Right ventricle myocardium superior (tissue), 1 donor: ENCODE data around the gene FYB2. TPM values are rescaled to one million over a fixed set of nuclear protein-coding genes. Genes with fewer than 3 reads are reported as not detected.

ENCODE experiments used
- ATAC-seq: fragments of 200-7000 bp; cut with Tn5 transposase; one replicate; pipeline ENCODE4 v1.9.1; 2020; ENCODE audit warnings: mild to moderate bottlenecking; ENCODE audit not compliant: poor library complexity
- DNase-seq: peaks from one replicate; pipeline ENCODE4 v3.0.0-alpha.2; 2020
- intact Hi-C: fragments of 100-400 bp; cut with DNase I; formaldehyde crosslinking; loops from one replicate; pipeline ENCODE4 v1.11.2; 2022
- total RNA-seq: library from RNA; stranded (reverse); fragmentation: NEBNext Ultra II Directional; extraction: Animal tissue kit (Norgen Biotek cat#: 25700); gene quantifications from one replicate; pipeline ENCODE4 v1.2.1, GENCODE V29; 2021
- donor health status: DM: no; HTN: yes; CAD: no; lungs with severe emphysema.

FYB2 gene
- total RNA-seq, 1 donor from 2014 or later = 14.3 TPM

DNA sequence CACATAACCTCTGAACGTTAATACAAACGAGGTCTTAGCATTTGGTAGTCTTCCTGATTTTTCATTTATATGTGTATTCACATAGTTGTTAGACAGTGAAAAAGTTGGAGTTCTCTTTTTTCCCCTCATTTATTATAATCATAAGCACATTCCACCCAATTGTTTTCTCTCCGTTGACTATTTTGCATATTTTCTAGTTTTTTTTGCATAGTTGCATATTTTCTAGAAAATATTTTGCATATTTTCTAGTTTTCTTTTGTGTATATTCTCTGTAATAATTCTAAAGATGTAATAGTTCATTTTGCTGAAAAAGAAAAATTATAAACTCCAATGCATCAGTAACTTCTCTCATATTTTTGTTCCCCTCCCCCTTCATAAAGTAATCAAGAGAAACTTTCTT, 47.5 kb downstream of the FYB2 start:
- ATAC-seq = no peak
- no peak for DNase-seq
- intact Hi-C loops = no loop called here

GRCh38 chr1:56758794-56759193, 60.4 kb downstream of the FYB2 start:
- ATAC-seq (no peak), DNase-seq (no peak)
- intact Hi-C loops = no loop called here

- intact Hi-C loops = no loop called here
- DNase-seq (peak; percentile 39), ATAC-seq (peak; percentile 76)
Measured at GRCh38 chr1:56758135-56758534, 61.1 kb downstream of the FYB2 start.

DNA sequence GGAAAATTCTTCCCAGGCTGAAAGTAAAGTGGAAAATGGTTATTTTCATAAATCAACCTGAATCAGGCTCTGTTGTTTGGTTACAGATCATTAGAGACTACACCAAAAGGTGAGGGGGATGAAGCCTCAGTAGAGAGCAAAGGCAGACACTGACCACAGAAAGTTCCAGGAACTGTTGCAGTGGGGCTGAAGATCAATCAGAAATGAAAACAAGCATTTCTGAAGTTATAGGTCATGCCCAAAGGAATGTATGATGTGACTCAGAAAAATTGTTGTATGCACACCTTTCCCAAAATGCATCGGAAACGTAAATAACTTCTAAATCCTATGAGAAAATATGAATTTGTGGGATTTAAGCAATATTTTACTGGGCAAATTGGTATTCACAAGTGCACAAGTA, 63.3 kb downstream of the FYB2 start:
- ATAC-seq (no peak), DNase-seq (no peak)
- intact Hi-C loops = no loop called here

- no peak for ATAC-seq
- intact Hi-C loops = no loop called here
- DNase-seq = no peak
Measured at GRCh38 chr1:56754708-56755479, 64.3 kb downstream of the FYB2 start.

GRCh38 chr1:56745231-56745630, 74.0 kb downstream of the FYB2 start:
- ATAC-seq (no peak), DNase-seq (no peak)
- intact Hi-C loops = no loop called here

GRCh38 chr1:56728964-56729363, 90.2 kb downstream of the FYB2 start:
- intact Hi-C loops = no loop called here
- ATAC-seq (no peak), DNase-seq (no peak)

DNA sequence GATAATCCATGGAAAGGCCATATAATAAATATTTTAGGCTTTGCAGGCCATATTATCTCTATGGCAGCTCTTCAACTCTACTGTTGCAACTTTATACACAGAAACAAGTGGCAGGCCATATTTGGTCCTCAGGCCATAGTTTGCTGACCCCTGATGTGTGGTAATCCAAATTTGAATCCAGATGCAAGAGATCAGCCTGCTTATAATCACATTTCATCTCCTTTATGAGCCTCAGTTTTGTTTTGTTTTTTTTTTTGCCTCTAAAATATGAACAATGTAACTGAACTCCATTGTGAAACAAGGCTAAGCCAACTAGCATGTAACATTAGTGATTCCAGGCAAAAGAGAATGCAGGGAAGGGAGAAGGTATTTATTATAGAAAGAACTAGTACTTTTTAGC, 92.5 kb downstream of the FYB2 start:
- ATAC-seq = no peak
- no peak for DNase-seq
- intact Hi-C loops = no loop called here

DNA sequence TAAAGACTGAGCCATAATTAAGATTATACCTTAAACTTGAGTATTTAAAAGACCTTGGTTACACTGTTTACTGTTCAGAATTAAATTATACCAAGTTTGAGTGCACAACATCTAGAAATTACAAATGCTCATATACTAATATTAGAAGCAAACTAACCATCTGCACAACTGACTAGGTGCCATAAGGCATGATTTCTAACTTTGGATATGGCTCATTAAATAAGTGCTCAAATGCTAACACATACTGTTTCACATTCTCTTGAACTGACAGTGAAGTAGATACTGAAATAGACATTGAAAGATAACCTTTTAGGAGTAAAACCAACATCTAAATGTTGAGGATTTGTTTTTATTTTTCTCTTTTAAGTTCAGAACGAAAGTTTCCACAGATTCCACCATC, 100.0 kb downstream of the FYB2 start:
- DNase-seq = no peak
- intact Hi-C loops = no loop called here
- no peak for ATAC-seq

DNA sequence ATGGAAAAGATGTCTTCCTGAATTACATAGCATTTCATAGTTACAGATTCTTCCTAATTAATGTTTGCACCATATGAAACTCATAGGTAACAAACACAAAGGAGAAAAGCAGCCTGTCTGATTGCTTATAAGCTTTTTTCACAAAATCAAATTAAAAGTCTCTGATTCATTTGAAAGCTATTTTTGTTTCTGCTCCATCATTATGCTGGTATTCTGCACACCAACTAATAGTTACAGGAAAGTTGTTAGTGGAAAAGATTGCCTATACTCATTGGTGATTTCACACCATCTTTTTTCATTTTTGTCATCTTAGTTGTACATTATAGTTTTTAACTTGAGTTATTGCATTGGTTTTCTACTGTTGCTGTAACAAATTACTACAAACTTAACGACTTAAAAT, 104.0 kb downstream of the FYB2 start:
- intact Hi-C loops = no loop called here
- no peak for ATAC-seq
- DNase-seq = no peak

DNA sequence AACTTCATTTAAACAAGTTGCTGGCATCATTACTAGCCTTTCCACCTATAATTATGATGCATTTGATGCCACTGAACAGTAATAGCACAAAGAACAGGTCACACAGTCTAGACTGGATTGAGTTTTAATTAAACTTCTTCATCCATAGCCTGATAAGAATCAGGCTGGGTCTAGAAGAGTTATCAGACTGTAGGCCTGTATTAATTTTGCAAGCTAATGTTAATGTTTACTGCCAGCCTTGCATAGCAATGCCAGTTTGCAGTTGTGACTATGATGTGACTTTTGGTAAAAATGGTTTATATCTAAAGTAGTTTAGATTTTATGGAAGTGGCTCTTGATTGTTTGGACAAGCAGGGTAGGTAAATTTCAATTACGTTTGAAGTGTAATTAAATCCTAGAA, 106.1 kb downstream of the FYB2 start:
- ATAC-seq = no peak
- DNase-seq = no peak
- intact Hi-C loops = no loop called here

DNA sequence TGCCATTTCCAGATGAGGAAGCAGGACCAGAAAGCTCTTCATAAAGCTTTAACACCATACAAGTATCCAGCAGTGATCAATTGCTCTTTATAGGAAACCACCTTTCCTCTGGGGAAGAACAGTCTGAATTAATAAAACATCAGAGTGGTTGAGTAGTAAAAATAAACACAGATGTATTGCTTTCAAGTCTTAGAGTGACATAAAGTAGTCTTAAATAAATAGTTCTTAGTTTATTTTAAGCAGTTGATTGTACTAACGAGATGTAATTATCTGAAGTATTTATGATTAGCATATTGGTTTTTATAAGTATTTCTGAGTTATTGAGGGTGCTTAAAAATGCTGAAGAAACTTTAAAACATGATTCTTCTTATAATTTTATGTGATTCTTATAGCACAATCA, 107.1 kb downstream of the FYB2 start:
- ATAC-seq = no peak
- DNase-seq = no peak
- intact Hi-C loops = no loop called here

- ATAC-seq = no peak
- intact Hi-C loops = no loop called here
Measured at GRCh38 chr1:56710646-56711045, 108.6 kb downstream of the FYB2 start.

GRCh38 chr1:56709995-56710394, 109.2 kb downstream of the FYB2 start:
- DNase-seq (no peak), ATAC-seq (no peak)
- intact Hi-C loops = loop anchor here (10.0 kb wide), 1 partner anchor 65 kb away; the partner anchor contains the start of gene PRKAA2

More at GRCh38 chr1:56710646-56711045, 108.6 kb downstream of the FYB2 start:
- DNase-seq = no peak

- ATAC-seq = peak; percentile 77
- intact Hi-C loops = loop anchor here (10.0 kb wide), 1 partner anchor 65 kb away; the partner anchor contains the start of gene PRKAA2
Measured at GRCh38 chr1:56709269-56709880, 109.8 kb downstream of the FYB2 start.

DNA sequence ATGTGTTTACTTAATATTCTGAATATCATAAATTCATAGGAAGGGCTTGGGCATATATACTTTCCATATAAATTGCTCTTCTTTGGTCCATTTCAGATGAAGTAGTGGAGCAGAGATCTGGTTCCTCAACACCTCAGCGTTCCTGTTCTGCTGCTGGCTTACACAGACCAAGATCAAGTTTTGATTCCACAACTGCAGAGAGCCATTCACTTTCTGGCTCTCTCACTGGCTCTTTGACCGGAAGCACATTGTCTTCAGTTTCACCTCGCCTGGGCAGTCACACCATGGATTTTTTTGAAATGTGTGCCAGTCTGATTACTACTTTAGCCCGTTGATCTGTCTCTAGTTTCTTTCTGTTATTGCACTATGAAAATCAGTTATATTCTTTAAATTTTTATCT, 111.8 kb downstream of the FYB2 start:
- intact Hi-C loops = loop anchor here (10.0 kb wide), 1 partner anchor 63 kb away; the partner anchor contains the start of gene PRKAA2
- DNase-seq (no peak), ATAC-seq (no peak)

More at GRCh38 chr1:56709269-56709880, 109.8 kb downstream of the FYB2 start:
- no peak for DNase-seq

- ATAC-seq = no peak
- intact Hi-C loops = loop anchor here (10.0 kb wide), 1 partner anchor 59 kb away; the partner anchor contains the start of gene PRKAA2
- no peak for DNase-seq
Measured at GRCh38 chr1:56703747-56704146, 115.5 kb downstream of the FYB2 start.

DNA sequence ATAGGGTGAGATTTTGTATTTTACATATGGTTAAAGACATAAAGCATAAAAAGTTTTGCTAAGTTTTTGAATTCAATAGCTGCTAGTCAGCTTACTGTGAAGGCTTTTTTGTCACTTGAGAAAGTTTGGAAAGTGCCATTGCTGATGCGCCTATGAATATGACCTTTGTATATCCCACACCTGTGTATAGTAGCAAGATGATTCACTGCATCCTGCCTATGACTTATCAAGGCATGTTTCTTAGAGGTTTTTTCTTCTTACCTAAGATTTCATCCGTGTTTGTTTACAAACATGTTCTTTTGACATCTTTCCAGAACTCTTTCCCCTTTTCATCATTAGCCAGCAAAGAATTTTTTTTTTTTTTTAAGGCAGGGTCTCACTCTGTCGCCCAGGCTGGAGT, 122.5 kb downstream of the FYB2 start:
- intact Hi-C loops = no loop called here
- ATAC-seq = no peak

DNA sequence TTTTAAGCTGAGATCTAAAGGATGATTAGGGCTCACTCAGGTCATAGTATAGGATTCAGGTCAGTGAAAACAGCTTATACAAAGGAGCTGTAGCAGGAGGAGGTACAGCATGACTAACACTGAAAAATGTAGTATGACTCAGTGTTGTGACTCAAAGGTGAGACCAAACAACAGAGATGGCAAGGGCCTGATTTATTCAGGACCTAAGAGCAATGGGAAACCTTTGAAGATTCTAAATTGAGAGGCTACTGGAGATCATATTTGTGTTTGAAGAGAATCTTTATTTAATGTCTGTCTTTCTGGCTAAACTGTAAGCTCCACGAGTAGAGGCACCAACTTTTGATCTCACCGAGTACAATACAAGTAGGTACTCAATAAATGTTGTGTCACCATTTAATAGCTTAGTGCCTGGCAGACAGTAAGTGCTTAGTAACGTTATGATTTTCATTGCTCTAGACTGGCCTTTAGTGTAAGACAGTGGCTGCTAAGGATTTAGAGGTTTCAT, 130.6 kb downstream of the FYB2 start:
- intact Hi-C loops = no loop called here
- peak; percentile 19 for ATAC-seq
- DNase-seq = no peak

More for the DNA sequence above, 122.5 kb downstream of the FYB2 start:
- DNase-seq = no peak

- DNase-seq (no peak), ATAC-seq (no peak)
- intact Hi-C loops = no loop called here
Measured at GRCh38 chr1:56686169-56686568, 133.0 kb downstream of the FYB2 start.
